ENCODE measurements around the gene PSTPIP1.

DNA sequence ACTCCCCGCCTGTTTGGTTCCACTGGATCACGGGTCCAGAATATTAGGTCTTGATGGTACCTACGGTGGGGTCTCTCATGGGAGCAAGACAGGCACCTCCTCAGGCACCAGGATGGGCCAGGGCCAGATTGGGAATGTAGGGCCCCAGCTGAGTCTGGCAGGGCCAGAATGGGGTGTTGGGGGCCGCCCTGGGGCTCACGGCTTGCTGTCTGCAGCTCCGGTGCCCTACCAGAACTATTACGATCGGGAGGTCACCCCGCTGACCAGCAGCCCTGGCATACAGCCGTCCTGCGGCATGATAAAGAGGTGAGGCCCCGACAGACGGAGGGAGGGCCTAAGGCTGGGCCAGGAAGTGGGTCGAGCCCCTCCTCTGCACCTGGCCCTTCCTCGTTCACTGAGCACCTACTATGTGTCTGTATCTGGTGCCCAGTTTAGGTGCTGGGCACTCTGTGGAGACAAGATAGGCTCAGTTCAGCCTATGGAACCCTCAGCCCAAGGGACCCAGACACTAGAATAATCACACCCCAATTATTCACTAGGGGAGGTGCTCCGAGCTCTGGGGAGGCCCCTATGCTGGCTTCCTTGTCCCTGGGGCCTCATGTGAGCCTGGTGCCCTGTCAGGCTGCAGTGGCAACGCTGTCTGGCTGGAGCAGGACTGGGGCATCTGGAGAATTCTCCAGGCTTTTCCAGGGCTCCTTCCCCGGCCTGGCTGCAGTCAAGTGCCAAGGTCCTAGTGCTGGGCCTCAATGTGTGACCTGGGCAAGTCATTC, 37.9 kb downstream of the PSTPIP1 start:
- TF ChIP-seq EZH2 (IDR thresholded peaks at IDR 0.05; ENCODE audit: insufficient read depth, poor library complexity, severe bottlenecking) (no peak), EZH2phosphoT487 (IDR thresholded peaks at IDR 0.05; ENCODE audit: insufficient read depth, low read depth) (no peak)

Data from GM23248 (cell line).